ENCODE results near the gene MYOCOS. TPM values are rescaled to one million over a fixed set of nuclear protein-coding genes. Genes with fewer than 3 reads are reported as not detected.

Gene MYOCOS
- total RNA-seq, 4 donors from 2014 or later, result not detected

DNA sequence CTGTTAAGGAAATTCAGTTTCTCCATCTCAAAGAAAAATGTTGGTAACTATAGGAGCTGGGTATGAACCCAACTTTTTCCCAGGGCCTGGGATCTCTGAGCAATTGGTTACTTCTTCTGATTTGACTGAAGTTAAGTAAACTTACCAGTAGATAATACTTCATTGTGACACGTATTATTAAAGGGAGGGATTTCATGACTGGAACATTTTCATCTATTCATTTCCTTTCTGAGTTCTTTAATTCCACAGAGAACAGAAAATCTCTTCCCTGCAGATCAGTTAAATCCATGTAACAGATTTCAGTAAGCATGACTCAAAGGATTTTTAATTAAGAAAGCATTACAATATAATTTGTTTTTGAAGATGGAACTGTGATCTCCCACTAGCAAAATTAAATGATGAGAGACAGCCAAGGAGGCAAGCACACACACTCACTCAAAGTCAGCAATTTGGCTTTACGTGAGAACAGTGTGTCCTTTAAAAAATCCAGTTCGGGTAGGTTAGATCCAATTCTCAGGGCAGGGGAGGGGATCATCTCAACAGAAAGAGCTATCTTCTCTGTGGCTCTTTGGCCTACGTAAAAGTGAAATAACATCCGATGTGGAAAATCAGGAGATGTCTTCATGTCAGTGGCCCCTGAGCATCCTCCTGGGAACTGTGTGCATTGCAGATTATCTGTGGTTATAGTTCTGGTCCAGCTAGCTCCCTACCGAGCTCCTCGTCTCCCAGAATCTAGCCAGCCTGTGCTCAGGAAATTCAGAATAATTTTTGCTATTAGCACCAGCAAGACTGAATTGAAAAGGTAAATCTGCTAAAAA lies 41.2 kb downstream of the MYOCOS start:
- H3K27ac ChIP-seq, result peak overlapping the region in 2 of 4 donors; percentile 21 to 60
- H3K36me3 ChIP-seq, result no peaks in the 10 kb centered on the region
- H3K9me3 ChIP-seq, result no peaks in the 10 kb centered on the region
- no peak overlapping the region for H3K4me3 ChIP-seq
- H3K4me1 ChIP-seq, result no peaks in the 10 kb centered on the region
- 81 to 83% methylated on average over 3 to 7 of the region's 7 CpGs for WGBS, 2 donors (ENCODE audit: low coverage in 1 of 2)
- DNase-seq, result no peak
- TF ChIP-seq POLR2A (IDR thresholded peaks at IDR 0.05) (no peak), EP300 (IDR thresholded peaks at IDR 0.05; ENCODE audit: low read depth) (no peak)
- TF ChIP-seq, protein P1, sequence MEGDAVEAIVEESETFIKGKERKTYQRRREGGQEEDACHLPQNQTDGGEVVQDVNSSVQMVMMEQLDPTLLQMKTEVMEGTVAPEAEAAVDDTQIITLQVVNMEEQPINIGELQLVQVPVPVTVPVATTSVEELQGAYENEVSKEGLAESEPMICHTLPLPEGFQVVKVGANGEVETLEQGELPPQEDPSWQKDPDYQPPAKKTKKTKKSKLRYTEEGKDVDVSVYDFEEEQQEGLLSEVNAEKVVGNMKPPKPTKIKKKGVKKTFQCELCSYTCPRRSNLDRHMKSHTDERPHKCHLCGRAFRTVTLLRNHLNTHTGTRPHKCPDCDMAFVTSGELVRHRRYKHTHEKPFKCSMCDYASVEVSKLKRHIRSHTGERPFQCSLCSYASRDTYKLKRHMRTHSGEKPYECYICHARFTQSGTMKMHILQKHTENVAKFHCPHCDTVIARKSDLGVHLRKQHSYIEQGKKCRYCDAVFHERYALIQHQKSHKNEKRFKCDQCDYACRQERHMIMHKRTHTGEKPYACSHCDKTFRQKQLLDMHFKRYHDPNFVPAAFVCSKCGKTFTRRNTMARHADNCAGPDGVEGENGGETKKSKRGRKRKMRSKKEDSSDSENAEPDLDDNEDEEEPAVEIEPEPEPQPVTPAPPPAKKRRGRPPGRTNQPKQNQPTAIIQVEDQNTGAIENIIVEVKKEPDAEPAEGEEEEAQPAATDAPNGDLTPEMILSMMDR (IDR thresholded peaks at IDR 0.05), result no peak
- no peaks in the 10 kb centered on the region for H3K27me3 ChIP-seq
- in situ Hi-C loops (cut with MboI; ENCODE audit: low pct_ligation_motif_present in 1 of 4, low pct_unique_long_range_greater_than_20kb in 1 of 4, low sequenced_read_pairs in 3 of 4) (no loop called here), intact Hi-C loops (cut with DNase I; ENCODE audit: low total_unique reads) (no loop called here)

DNA sequence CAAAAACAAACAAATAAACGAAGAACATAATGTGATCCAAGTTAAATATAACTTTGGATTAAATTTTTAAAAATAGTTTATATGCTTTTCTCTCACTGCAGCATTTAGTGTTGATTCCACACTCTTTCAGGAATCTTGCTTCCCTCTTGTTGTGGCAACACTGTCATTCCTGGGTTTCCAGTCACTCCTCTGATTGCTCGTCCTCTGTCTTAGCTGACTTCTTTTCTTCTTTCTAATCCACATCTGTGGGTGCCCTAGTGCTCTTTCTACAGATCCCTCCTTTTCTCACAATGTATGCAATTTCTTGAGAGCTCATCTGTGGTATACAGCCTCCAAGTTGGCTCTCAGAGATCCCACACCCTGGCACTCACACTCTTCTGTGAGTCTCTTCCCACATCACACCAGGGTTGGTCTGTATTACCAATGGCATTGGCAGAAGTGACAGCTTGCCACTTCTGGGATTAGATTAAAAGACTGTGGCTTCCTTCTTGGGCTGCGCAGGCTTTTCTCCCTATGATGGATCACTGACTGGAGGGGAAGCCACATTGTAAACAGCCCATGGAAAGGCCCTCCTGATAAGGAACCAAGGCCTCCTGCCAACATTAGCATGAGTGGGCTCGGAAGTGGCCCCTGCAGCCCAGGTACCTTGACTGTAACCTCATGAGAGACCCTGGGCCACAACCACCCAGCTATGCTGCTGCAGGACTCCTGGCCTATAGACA lies 42.0 kb downstream of the MYOCOS start:
- H3K36me3 ChIP-seq, result no peaks in the 10 kb centered on the region
- no peak overlapping the region for H3K4me3 ChIP-seq
- H3K9me3 ChIP-seq, result no peaks in the 10 kb centered on the region
- in situ Hi-C loops (cut with MboI; ENCODE audit: low pct_ligation_motif_present in 1 of 4, low pct_unique_long_range_greater_than_20kb in 1 of 4, low sequenced_read_pairs in 3 of 4) (no loop called here), intact Hi-C loops (cut with DNase I; ENCODE audit: low total_unique reads) (no loop called here)
- H3K27ac ChIP-seq, result peak overlapping the region in 3 of 4 donors; percentile 4 to 60 (median 21)
- WGBS, 2 donors (ENCODE audit: low coverage in 1 of 2), result 70 to 73% methylated on average over 1 to 4 of the region's 4 CpGs
- no peak for TF ChIP-seq EP300 (IDR thresholded peaks at IDR 0.05; ENCODE audit: low read depth)
- H3K4me1 ChIP-seq, result no peaks in the 10 kb centered on the region
- DNase-seq, result no peak
- no peaks in the 10 kb centered on the region for H3K27me3 ChIP-seq

DNA sequence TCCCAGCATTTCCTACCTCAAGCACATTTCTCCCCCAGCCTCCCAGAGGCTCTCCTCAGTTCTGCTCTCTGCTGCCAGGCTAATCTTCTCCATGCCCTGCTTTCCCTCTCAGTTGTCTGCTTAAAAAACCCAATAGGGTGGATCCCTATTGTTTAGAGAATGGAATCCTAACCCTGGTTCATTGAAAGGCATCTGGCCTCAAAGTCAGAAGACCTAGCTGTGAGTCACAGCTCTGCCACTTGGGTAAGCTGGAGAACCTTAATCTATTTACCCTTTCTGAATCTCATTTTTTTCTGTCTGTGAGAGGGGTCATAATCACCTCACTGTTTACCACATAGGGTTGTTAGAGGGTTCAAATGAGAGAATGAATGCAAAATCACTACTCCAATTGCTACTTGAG lies 42.9 kb downstream of the MYOCOS start:
- H3K27me3 ChIP-seq, result no peaks in the 10 kb centered on the region
- no peak for TF ChIP-seq POLR2A (IDR thresholded peaks at IDR 0.05)
- no peak for DNase-seq
- H3K4me3 ChIP-seq, result no peak overlapping the region
- intact Hi-C loops (cut with DNase I; ENCODE audit: low total_unique reads) (no loop called here), in situ Hi-C loops (cut with MboI; ENCODE audit: low pct_ligation_motif_present in 1 of 4, low pct_unique_long_range_greater_than_20kb in 1 of 4, low sequenced_read_pairs in 3 of 4) (no loop called here)
- peak overlapping the region in 1 of 4 donors; percentile 21 for H3K27ac ChIP-seq
- H3K36me3 ChIP-seq, result no peaks in the 10 kb centered on the region
- no peaks in the 10 kb centered on the region for H3K4me1 ChIP-seq
- no peaks in the 10 kb centered on the region for H3K9me3 ChIP-seq

DNA sequence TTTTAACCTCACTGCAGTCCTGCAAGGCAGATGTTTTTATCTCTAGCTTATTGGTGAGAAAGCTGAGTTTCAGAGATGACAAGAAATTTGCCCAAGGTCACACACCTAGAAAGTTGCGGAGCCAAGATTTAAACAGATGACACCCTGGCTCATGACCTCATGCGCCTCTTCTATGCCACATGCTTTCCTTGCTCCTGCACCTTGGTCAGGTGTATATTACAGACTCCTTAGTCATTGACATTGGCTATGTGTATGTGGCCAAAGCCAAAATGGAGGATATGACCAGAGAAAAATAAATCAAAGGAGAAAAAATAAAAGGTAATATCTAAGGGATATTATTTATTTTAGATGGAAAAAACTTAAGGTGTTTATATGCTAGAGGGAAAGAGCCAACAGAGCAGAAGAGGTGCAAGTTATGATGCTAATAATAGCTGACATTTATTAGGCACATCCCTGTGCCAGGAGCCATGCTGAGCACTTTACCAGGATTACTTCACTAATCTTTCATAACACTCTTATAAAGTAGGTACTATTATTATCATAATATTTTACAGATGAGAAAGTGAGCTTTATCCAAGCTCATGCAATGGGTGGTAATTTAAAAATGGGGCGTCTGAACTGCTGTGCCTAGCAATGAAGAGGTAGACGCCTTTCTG lies 44.2 kb downstream of the MYOCOS start:
- in situ Hi-C loops (cut with MboI; ENCODE audit: low pct_ligation_motif_present in 1 of 4, low pct_unique_long_range_greater_than_20kb in 1 of 4, low sequenced_read_pairs in 3 of 4) (no loop called here), intact Hi-C loops (cut with DNase I; ENCODE audit: low total_unique reads) (no loop called here)
- no peak for TF ChIP-seq POLR2A (IDR thresholded peaks at IDR 0.05)
- TF ChIP-seq POLR2AphosphoS5 (IDR thresholded peaks at IDR 0.05), result peak in 2 of 3 donors; percentile 34 to 50
- Histone ChIP-seq H3K36me3 (no peaks in the 10 kb centered on the region), H3K4me3 (no peak overlapping the region), H3K4me1 (no peaks in the 10 kb centered on the region), H3K9me3 (no peaks in the 10 kb centered on the region), H3K27ac (no peak overlapping the region), H3K27me3 (no peaks in the 10 kb centered on the region)
- no peak for DNase-seq
- 76 to 80% methylated on average over 1 to 4 of the region's 4 CpGs for WGBS, 2 donors (ENCODE audit: low coverage in 1 of 2)

DNA sequence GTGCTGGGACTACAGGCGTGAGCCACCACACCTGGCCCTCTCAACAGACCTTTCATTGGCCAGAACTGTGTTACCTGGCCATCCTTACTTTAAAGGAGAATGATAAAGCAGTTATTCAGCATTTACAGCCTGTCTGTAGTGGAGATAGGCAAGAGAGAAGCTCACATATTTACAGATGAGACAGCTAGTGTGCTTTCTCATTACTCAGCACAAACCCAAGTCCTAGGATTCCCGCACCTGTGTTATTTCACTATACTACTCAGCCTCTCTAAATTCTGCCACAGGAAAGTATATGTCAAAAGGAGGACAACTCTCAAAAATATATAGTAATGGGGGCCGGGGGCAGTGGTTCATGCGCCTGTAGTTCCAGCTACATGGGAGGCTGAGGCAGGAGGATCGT lies 46.3 kb downstream of the MYOCOS start:
- DNase-seq, result no peak
- TF ChIP-seq EP300 (IDR thresholded peaks at IDR 0.05; ENCODE audit: low read depth), result no peak
- no peak for TF ChIP-seq POLR2AphosphoS5 (IDR thresholded peaks at IDR 0.05)
- TF ChIP-seq POLR2A (IDR thresholded peaks at IDR 0.05), result no peak
- TF ChIP-seq, protein P1 (IDR thresholded peaks at IDR 0.05), result no peak
- no peaks in the 10 kb centered on the region for H3K9me3 ChIP-seq
- in situ Hi-C loops (cut with MboI; ENCODE audit: low pct_ligation_motif_present in 1 of 4, low pct_unique_long_range_greater_than_20kb in 1 of 4, low sequenced_read_pairs in 3 of 4) (no loop called here), intact Hi-C loops (cut with DNase I; ENCODE audit: low total_unique reads) (no loop called here)
- no peaks in the 10 kb centered on the region for H3K27me3 ChIP-seq
- H3K4me3 ChIP-seq, result no peak overlapping the region
- no peak overlapping the region for H3K27ac ChIP-seq
- no peaks in the 10 kb centered on the region for H3K4me1 ChIP-seq
- WGBS, 2 donors (ENCODE audit: low coverage in 1 of 2), result 83 to 97% methylated on average over 4 to 5 of the region's 5 CpGs
- H3K36me3 ChIP-seq, result no peaks in the 10 kb centered on the region
